Ramos (cell line): ENCODE data around the gene USH1G.

Experiments used
- in situ Hi-C: fragments of 300-500 bp; cut with MboI; formaldehyde crosslinking; loops from one replicate; pipeline ENCODE4 v1.14.3; 2022; ENCODE audit warnings: low sequenced_read_pairs; ENCODE audit not compliant: unreplicated experiment

The USH1G gene

DNA sequence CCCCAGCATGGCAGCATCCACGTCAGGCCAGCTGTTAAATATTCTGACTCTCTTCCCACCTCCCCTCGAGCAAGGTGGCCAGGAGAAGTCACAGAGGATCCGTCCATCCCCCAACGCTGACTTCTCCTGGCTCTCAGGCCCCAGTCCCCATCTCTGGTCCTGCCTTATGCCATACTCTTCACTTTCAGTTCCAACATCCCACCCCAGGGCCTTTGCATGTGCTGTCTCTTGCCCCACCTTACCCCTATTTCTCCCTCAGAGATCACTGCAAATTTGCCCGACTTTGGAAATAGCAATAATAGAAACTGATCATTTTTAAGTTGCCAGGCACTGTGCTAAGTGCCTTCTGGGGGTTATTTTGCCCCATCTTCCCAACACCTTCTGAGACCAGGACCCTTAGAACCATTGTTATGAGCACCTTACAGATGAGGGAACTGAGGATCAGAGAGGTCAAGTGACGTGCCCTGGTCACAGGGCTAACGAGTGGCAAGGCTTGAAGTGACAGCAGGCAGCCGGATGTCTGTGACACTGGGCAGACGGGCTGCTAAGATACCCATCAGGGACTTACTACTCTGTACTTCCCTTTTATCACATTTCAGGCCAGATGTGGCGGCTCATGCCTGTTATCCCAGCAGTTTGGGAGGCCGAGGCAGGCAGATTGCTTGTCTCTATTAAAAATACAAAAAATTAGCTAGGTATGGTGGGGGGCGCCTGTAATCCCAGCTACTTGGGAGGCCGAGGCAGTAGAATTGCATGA is 31.8 kb upstream of the USH1G start:
- in situ Hi-C loops, result no loop called here

- in situ Hi-C loops, result no loop called here
Observed at GRCh38 chr17:74954115-74954514, 31.1 kb upstream of the USH1G start.

DNA sequence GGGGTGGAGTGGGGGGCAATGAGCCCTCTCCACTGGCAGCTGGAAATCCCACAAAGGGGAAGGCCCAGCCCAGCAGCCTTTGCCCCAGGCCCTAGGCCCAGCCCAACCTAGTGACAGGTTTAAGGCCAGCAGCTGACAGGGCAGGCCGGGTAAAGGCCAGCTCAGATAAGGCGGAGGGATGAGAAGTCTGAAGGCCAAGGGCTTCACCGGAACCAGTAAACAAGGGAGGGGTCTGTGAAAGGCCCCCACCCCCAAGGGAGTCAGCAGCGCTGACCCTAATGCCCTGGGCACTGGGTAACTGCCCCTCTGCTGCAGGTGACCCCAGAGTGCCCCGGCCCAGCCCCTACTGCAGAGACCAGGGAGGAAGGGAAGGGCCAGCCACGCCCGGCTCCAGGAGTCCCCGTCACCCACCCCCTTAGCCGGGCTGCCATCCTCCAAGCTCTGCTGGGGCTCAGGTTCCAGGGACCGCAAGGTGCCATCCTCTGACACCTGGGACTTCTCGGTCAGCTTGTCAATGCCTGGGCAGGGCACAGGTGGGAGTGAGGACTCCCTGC is 30.2 kb upstream of the USH1G start:
- in situ Hi-C loops, result no loop called here

GRCh38 chr17:74952431-74953133 is 29.5 kb upstream of the USH1G start:
- in situ Hi-C loops, result no loop called here

DNA sequence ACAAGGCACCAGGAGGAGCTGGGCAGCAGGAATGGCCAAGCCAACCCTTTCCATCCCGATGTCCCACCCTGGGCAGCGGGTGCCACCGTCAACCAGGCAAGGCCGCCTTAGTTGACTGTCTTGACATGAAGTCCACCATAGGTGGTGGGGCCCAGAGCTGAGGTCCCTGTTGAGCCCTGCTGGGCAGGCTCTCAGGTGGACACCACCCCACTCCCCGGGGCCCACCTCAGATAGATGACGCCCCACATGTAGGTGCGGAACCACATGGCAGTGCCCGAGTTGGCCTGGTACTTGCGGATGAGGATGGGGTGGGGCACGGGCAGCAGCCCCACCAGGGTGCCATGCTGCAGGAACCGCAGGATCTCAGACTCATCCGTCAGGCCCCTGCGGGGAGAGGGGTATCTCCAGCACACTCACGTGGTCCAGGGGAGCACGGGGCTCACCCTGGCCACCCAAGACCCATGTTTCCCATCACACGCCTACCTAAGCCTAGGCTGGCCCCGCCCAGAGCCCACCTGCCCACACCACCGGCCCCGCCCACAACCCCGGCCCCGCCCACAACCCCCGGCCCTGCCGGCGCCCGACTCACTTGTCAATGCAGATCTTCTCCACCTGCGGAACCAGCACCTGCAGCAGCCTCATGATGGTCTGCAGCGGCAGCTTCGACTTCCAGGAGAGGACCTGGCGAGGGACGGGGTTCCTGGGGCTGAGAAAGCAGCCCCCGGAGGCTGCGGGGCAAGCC is 28.8 kb upstream of the USH1G start:
- in situ Hi-C loops, result no loop called here

DNA sequence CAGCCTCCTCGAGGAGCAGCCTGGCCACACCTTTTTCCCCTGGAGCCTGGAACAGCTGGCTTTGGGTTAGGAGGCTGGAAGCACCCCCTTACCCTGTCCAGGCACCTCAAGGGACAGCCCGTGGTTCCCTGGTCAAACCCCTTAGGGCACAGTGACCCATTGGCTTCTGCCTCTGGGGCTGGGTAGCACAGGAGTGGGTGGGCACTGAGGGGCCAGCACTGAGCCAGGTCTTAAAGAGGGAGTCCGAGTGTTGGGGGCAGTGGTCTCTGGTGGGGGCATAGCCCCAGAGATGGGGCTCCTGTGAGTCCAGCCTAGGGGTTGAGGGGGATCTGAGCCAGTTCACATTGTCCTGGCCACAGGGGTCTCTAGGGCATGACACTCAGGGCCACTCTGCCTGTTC is 28.0 kb upstream of the USH1G start:
- in situ Hi-C loops, result no loop called here

GRCh38 chr17:74950207-74950606 is 27.2 kb upstream of the USH1G start:
- in situ Hi-C loops, result no loop called here

DNA sequence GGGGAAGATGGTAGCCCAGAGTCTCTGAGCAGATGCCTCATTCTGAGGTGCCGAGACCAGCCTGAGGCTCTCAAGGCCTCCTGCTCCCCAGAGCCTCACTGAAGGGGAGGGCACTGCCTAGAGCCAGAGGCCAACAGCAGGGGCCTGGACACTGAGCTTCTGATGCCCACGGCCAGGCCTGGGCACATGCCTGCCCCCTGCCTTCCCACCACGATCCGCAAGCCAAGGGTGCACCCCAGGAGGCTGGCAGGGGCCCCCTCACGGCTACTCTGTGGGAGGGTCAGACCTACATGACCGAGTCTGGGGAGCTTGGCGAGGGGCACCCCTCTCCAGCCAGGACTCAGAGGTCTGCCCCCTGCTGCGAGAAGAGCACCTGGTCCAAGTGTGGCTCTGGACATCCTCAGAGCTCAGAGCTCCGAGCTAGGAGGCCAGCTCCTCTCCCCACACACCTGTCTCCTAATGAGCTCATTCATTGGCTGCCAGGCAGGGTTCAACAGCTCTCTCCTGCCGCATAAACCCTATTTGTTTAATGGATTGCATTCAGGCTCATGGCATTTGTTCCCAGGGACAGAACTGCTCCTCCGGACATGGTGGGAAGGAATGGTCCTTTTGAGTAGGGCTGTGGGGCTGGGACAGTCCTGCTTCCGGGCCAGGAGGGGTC is 26.5 kb upstream of the USH1G start:
- in situ Hi-C loops, result no loop called here

- in situ Hi-C loops, result no loop called here
Observed at GRCh38 chr17:74947041-74947754, 24.1 kb upstream of the USH1G start.

GRCh38 chr17:74946641-74947040 is 23.6 kb upstream of the USH1G start:
- in situ Hi-C loops, result no loop called here

- in situ Hi-C loops, result no loop called here
Observed at GRCh38 chr17:74945543-74945942, 22.5 kb upstream of the USH1G start.

- in situ Hi-C loops, result no loop called here
Observed at GRCh38 chr17:74943808-74944522, 20.9 kb upstream of the USH1G start.

GRCh38 chr17:74941128-74941725 is 18.2 kb upstream of the USH1G start:
- in situ Hi-C loops, result no loop called here

GRCh38 chr17:74939534-74939933 is 16.5 kb upstream of the USH1G start:
- in situ Hi-C loops, result no loop called here

GRCh38 chr17:74938194-74938950 is 15.3 kb upstream of the USH1G start:
- in situ Hi-C loops, result no loop called here

DNA sequence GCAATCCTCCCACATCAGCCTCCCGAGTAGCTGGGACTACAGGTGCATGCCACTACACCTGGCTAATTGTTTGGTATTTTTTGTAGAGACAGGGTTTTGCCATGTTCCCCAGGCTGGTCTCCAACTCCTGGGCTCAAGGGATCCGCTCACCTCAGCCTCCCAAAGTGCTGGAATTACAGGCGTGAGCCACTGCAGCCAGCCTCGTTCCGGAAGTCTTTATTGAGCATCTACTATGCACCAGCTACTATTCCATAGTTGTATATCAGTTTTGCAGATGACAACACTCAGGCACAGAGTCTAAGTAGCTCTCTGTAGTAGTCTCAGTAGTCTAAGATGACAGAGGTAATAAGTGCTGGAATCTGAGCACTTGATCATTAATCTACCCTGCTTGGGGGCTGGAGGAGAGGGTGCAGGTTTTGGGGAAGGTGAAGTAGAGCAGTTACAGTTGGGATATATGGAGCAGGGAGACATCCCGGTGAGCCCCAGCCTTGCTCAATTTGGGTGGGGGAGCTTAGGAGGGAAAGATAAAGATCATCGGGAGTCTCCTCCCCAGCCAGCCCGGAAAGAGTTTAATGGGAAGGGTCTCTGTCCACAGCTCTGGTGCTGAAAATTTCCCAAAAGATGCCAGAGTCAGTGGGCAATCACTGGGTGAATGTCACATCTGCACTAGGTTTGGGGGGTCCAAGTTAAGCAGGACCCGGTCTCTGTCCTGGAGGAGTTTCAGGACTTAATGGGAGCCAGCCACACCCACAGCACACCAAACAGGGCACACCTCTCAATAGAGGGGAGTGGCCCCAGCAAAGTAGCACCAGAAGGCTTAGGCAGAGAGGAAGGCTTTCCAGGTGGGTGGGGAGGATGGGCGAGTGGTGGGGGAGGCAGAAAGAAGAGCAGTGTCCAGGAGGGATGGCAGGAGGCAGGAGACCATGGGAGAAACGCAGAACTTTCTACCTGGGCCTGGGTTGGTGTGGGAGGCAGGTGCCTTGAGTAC is 14.3 kb upstream of the USH1G start:
- in situ Hi-C loops, result no loop called here

DNA sequence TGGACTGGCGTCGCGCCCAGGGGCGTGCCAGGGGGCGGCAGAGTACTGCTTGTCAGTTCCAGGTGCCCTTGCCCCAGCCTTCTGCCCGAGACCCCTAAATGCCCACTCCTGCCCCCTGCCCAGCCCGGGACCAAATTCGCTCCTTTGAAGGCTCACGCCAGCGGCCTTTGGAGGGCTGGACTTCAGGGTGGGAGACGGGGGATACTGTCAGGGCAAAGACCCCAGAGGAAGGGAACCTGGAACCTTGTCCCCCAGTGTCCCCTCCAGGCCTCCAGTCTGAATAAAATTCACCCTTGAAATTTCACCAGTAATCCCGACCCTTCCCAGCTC is 13.4 kb upstream of the USH1G start:
- in situ Hi-C loops, result no loop called here
